ENCODE measurements around the gene CPAMD8. TPM values are rescaled to one million over a fixed set of nuclear protein-coding genes. Genes with fewer than 3 reads are reported as not detected.

Gene CPAMD8
- total and polyA plus RNA-seq, 9 of the 15 experiments (the other 6 are each of a cell fraction or from before 2014, with no cell fraction given), result 0.20 to 2.1 (median 1.3) TPM

- TF ChIP-seq ZBTB33 (CRISPR knock-in tag; IDR thresholded peaks at IDR 0.05) (peak; percentile 34; the same call in 1 of the 2 replicates), ZNF57 (CRISPR knock-in tag; IDR thresholded peaks at IDR 0.05) (no peak), LARP7 (IDR thresholded peaks at IDR 0.05) (no peak), DDX20 (tag; IDR thresholded peaks at IDR 0.05; ENCODE audit: low read depth) (no peak), CEBPB (tag; IDR thresholded peaks at IDR 0.05) (peak; percentile 58; the same call in 1 of the 2 replicates), TRIM24 (IDR thresholded peaks at IDR 0.05) (peak in 1 of 2 experiments; percentile 58; a peak in 2 of 4 replicates)
Observed at GRCh38 chr19:16886305-16886880, 140.2 kb downstream of the CPAMD8 start (continued).

GRCh38 chr19:16885166-16885565 is 141.4 kb downstream of the CPAMD8 start:
- DNase-seq (ENCODE audit: extremely low read depth in 1 of 4, low spot score in 3 of 4) (peak in 1 of 4 experiments; percentile 20), FAIRE-seq (peak; percentile 11), ATAC-seq (no peak)
- ChIA-PET POLR2A (interaction anchor here (2.0 kb wide), 1 partner anchor 9 kb away, joined by 5 read pairs; no protein-coding TSS in a partner anchor), CTCF (ENCODE audit: low intra/inter-chr PET ratio) (no interaction called here)
- Histone ChIP-seq H4K20me1 (replicated peaks; ENCODE audit: control insufficient read depth, insufficient read depth, low read length) (no peaks in the 10 kb centered on the region), H2AFZ (ENCODE audit: low read depth, low read length) (no peak overlapping the region), H3K36me3 (ENCODE audit: control insufficient read depth, insufficient read depth, low read length) (peaks cover 7% of the 10 kb centered on the region; the same call in 2 of the 3 replicates), H3K9ac (ENCODE audit: insufficient read depth in 1 of 2, low read depth in 2 of 2, low read length in 2 of 2) (peak overlapping the region in 1 of 2 experiments; percentile 13; a peak in 1 of 4 replicates), H3K27me3 (ENCODE audit: control insufficient read depth in 2 of 2, insufficient read depth in 2 of 2, low read length in 2 of 2) (no peaks in the 10 kb centered on the region), H3K4me2 (ENCODE audit: insufficient read depth, low read length) (no peak overlapping the region), H3K4me1 (replicated peaks in 1 of 2; ENCODE audit: control insufficient read depth in 2 of 2, insufficient read depth in 2 of 2, low read length in 2 of 2) (peaks cover 21 to 39% of the 10 kb centered on the region in 2 experiments), H3K79me2 (ENCODE audit: control insufficient read depth, insufficient read depth, low read length) (peaks cover 18% of the 10 kb centered on the region), H3K9me1 (ENCODE audit: control insufficient read depth, insufficient read depth, low read length) (no peaks in the 10 kb centered on the region), H3K4me3 (no peak overlapping the region), H3K9me3 (replicated peaks; ENCODE audit: control insufficient read depth, insufficient read depth, low read depth, low read length) (peaks cover 13% of the 10 kb centered on the region), H3K27ac (ENCODE audit: extremely low read depth, low read depth, low read length) (no peak overlapping the region)
- in situ Hi-C loops (cut with MboI) (no loop called here), intact Hi-C loops (cut with micrococcal nuclease) (no loop called here)
- 37% methylated on average over 4 of the region's 5 CpGs for WGBS (ENCODE audit: insufficient coverage, low coverage, missing lambda C conversion rate)
- BruUV-seq (replicated peaks), result no TSS peak
- TF ChIP-seq MTA3 (IDR thresholded peaks at IDR 0.05; ENCODE audit: borderline replicate concordance) (no peak), TSHZ1 (CRISPR knock-in tag; IDR thresholded peaks at IDR 0.05) (no peak), DDX20 (tag; IDR thresholded peaks at IDR 0.05; ENCODE audit: low read depth) (no peak), ZNF384 (IDR thresholded peaks at IDR 0.05; ENCODE audit: low read depth, low read length) (0 out of 2 replicates have a peak, but pooled peaks have one; percentile 38), ZNF764 (CRISPR knock-in tag; IDR thresholded peaks at IDR 0.05; ENCODE audit: low read depth) (no peak), NFE2 (IDR thresholded peaks at IDR 0.05; ENCODE audit: low read depth) (0 out of 2 replicates have a peak, but pooled peaks have one; percentile 12), MLLT1 (IDR thresholded peaks at IDR 0.05) (no peak), USF1 (CRISPR knock-in tag; IDR thresholded peaks at IDR 0.05) (no peak)
